C4-2B (cell line): ENCODE results near the gene GRID1.

Experiments
- ZFX ChIP-seq: fragments of 450-650 bp; IDR thresholded peaks from 2 replicates; pipeline ENCODE4 v1.6.1; 2017
- TF ChIP-seq, protein P1 (sequence below): fragments of 450-650 bp; conservative IDR thresholded peaks from 2 replicates; pipeline ENCODE4 v1.5.1; 2017; ENCODE audit warnings: mild to moderate bottlenecking

GRCh38 chr10:86366902-86367151 lies 232 bp upstream of the GRID1 start:
- TF ChIP-seq, protein P1, sequence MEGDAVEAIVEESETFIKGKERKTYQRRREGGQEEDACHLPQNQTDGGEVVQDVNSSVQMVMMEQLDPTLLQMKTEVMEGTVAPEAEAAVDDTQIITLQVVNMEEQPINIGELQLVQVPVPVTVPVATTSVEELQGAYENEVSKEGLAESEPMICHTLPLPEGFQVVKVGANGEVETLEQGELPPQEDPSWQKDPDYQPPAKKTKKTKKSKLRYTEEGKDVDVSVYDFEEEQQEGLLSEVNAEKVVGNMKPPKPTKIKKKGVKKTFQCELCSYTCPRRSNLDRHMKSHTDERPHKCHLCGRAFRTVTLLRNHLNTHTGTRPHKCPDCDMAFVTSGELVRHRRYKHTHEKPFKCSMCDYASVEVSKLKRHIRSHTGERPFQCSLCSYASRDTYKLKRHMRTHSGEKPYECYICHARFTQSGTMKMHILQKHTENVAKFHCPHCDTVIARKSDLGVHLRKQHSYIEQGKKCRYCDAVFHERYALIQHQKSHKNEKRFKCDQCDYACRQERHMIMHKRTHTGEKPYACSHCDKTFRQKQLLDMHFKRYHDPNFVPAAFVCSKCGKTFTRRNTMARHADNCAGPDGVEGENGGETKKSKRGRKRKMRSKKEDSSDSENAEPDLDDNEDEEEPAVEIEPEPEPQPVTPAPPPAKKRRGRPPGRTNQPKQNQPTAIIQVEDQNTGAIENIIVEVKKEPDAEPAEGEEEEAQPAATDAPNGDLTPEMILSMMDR = no peak
- no peak for TF ChIP-seq ZFX
